GM12892 (cell line): ENCODE measurements around the gene CSF1R. TPM values are rescaled to one million over a fixed set of nuclear protein-coding genes. Genes with fewer than 3 reads are reported as not detected.

Source experiments
- DNase-seq: peaks from one replicate; pipeline ENCODE4 v3.0.0; 2011; ENCODE audit not compliant: insufficient read length
- FAIRE-seq: peaks from 2 replicates; lab custom pipeline; 2011; peaks lifted over from hg19 to GRCh38; lab: Jason Lieb, UNC
- POLR2A ChIP-seq: IDR thresholded peaks from 2 replicates; pipeline ENCODE4 v1.6.1; 2011; ENCODE audit warnings: low read depth, low read length, control low read depth
- POLR2AphosphoS5 ChIP-seq: IDR thresholded peaks from 2 replicates; pipeline ENCODE4 v1.6.1; 2011; ENCODE audit warnings: low read depth, low read length, control low read depth
- TAF1 ChIP-seq: IDR thresholded peaks from 2 replicates; pipeline ENCODE4 v1.6.1; 2011; ENCODE audit warnings: low read depth, mild to moderate bottlenecking, control low read depth, low read length, borderline replicate concordance
- polyA plus RNA-seq: library from polyadenylated mRNA; unstranded; fragments of >200 nt; gene quantifications from one replicate; pipeline ENCODE4 v1.2.1, GENCODE V29; 2012; ENCODE audit warnings: missing spikeins, inconsistent platforms; ENCODE audit not compliant: missing spikeins

Gene CSF1R
- 0.68 TPM for polyA plus RNA-seq

DNA sequence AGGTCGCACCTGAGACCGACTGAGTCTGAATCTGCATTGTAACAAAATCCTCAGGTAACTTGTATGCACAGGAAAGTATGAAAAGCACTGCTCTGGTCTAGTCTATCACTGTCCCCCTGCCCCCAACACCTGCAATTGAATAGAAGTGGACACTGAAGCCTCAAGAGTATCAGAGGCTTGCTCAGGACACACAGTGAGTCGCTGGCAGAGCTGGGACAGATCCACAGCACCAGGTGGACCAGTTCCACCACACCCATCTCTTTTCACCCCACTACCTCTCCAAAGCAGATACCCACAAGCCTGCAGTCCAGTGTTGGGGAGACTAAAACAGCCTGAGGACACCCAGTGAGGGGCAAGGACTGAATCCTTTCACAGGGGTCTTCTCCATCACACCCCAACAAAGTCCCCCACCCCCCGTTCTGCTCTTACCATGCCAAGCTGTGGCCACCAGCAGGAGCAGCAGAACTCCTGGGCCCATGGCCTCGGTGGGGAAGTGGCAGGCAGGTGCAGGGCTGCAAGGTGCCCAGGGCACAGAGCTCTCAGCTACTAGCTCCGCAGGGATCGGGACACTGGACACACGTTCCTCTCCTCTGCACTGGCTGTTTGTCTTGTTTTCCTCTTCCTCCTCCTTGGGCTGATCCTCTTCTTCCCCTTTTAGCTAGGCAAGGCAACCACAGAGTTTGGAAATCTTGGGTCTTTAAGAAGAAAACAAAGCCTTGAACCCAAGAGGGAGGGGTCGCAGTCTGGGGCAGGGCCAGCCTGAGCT, at the start of gene CSF1R:
Gene CSF1R, minus strand, starts transcription at position 605 of the 766 bp plus-strand sequence. Its CDS starts 127 bp downstream, at position 478.
- no peak for TF ChIP-seq TAF1
- TF ChIP-seq POLR2A = no peak
- TF ChIP-seq POLR2AphosphoS5 = no peak
- no peak for DNase-seq
- FAIRE-seq = peak; percentile 9

DNA sequence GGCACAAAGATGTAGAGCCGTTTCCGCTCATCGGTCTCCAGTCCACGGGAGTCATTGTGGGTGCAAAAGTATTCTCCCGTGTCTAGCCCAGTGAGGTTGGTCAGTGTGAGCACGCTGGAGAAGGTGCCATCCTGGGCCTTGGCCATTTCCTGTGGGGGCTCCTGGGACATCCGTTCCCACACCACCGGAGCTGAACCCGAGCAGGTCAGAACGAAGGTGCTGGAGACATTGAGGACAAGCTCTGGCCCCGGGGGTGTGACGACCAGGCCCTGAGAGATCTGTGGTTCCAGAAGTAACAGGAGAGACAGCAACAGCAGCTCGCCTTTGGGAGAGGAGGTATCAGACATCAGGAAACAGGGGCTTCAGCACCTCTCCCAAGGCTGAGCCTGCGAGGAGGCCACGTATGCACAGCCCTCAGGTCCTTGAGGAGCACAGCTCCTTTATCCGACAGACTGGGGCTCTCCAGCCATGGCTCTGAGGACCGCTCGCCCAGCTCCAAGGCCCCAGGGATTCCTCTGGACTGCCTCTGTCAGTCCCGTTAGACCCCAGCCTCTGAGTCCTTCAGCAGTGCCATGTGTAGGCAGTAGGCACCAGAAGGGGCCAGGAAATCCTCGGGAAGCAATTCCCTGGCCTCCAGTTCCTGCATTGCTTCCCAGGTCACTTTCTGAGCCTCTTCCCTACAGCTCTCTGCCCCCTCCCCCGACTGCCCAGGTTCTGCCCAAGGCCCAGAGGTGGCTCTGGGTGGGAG, 49.4 kb upstream of the CSF1R start:
- DNase-seq = no peak
- FAIRE-seq = no peak
- TF ChIP-seq POLR2A = no peak
- no peak for TF ChIP-seq TAF1
- no peak for TF ChIP-seq POLR2AphosphoS5

GRCh38 chr5:150134198-150134588, 47.8 kb upstream of the CSF1R start:
- DNase-seq (no peak), FAIRE-seq (no peak)
- TF ChIP-seq POLR2A (no peak), TAF1 (no peak), POLR2AphosphoS5 (no peak)

GRCh38 chr5:150133581-150134197, 47.3 kb upstream of the CSF1R start:
- TF ChIP-seq POLR2A = no peak
- no peak for TF ChIP-seq POLR2AphosphoS5
- no peak for TF ChIP-seq TAF1
- FAIRE-seq (no peak), DNase-seq (no peak)

DNA sequence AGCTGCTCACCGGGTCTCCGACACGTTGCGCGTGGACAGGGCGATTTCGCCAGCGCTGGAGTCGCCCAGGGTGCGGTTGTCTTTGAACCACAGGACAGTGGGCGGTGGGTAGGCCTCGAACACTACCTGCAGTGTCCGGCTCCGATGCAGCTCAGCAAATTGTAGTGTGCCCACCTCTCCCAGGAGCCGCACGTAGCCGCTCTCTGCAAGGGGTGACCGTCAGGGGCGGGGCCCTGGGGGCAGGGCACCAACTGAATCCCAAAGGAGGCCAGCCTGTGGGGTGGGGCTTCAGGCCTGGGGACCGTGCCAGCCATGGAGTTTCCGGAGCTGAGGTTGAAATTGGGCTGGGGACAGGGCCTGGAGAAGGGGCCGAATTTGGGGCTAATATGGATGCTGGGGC, 46.4 kb upstream of the CSF1R start:
- TF ChIP-seq POLR2AphosphoS5 (no peak), POLR2A (no peak), TAF1 (no peak)
- FAIRE-seq (no peak), DNase-seq (no peak)

- TF ChIP-seq TAF1 (no peak), POLR2AphosphoS5 (no peak), POLR2A (no peak)
- DNase-seq (no peak), FAIRE-seq (no peak)
Observed at GRCh38 chr5:150131978-150132694, 45.8 kb upstream of the CSF1R start.

- FAIRE-seq = no peak
- TF ChIP-seq TAF1 = no peak
- no peak for TF ChIP-seq POLR2A
- no peak for TF ChIP-seq POLR2AphosphoS5
- no peak for DNase-seq
Observed at GRCh38 chr5:150131461-150131860, 45.1 kb upstream of the CSF1R start.

- TF ChIP-seq POLR2A (no peak), TAF1 (no peak), POLR2AphosphoS5 (no peak)
- FAIRE-seq (no peak), DNase-seq (no peak)
Observed at GRCh38 chr5:150130493-150130922, 44.2 kb upstream of the CSF1R start.

DNA sequence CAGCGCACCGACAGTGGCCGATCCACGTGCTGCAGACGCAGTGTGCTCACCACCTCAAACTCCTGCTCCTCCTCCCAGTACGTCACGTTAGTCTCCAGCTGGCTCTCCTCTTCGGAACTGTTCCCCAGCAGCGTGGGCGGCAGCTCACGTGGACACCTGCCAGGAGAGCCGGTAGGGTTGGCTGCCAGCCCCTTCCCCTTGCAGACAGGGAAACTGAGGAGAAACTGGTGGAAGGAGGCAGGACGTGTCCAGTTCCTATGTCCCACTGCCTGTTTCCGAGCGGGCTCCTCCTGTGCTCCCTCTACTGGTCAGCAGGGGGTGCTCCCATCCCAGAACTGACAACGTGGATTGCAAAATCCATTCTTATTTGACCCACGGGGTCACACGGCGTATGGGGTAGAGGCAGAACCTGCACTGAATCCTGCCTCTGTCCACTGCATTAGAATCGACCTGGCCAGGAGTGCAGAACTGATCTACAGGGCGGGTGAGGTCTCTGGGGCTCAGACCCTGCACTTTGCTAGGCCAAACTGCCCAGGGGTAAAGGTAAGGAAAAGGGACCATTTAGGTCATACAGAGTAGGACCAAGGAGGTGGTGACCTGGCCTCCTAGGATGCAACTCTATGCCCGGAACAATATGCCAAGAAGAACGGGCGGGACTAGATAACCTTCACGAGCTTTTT, 43.6 kb upstream of the CSF1R start:
- no peak for TF ChIP-seq TAF1
- peak; percentile 83 for FAIRE-seq
- DNase-seq = peak; percentile 77

GRCh38 chr5:150129454-150129812, 43.1 kb upstream of the CSF1R start:
- FAIRE-seq = no peak
- DNase-seq = no peak
- TF ChIP-seq TAF1 (no peak), POLR2A (no peak), POLR2AphosphoS5 (no peak)
